HCT116 (cell line): ENCODE measurements around the gene NFIC. TPM values are rescaled to one million over a fixed set of nuclear protein-coding genes. Genes with fewer than 3 reads are reported as not detected.

ENCODE experiments used
- ATAC-seq: fragments of 200-7000 bp; cut with Tn5 transposase; 2 replicates; pipeline ENCODE4 v1.9.1; 2020; ENCODE audit warnings: mild to moderate bottlenecking, moderate library complexity
- BruUV-seq: library from RNA; stranded (reverse); fragments of 400-500 nt; replicated peaks from 2 replicates; lab custom pipeline; 2021; lab: Mats Ljungman, UMichigan
- CTCF ChIA-PET: fragments of 300-600 bp; sonication (Branson Sonifier 250); formaldehyde crosslinking; loops from one replicate; lab custom pipeline; 2021; ENCODE audit warnings: antibody characterized with exemption; lab: Charles Lee
- POLR2A ChIA-PET: fragments of 300-600, 350-600 bp; sonication (Branson Sonifier 250); formaldehyde crosslinking; loops from one replicate; lab custom pipeline; 2021; ENCODE audit warnings: antibody characterized with exemption; lab: Charles Lee
- RAD21 ChIA-PET, 2 experiments: fragments of 300-600 bp; sonication (Branson Sonifier 250); formaldehyde crosslinking; loops; one replicate each; lab custom pipeline; 2023; ENCODE audit warnings: low total read pairs in 2 of 2; ENCODE audit not compliant: uncharacterized antibody in 2 of 2, unreplicated experiment in 2 of 2, low non-redundant PET in 1 of 2; lab: Charles Lee
- DNase-seq: peaks from one replicate; pipeline ENCODE4 v3.0.0-alpha.2; 2010; ENCODE audit warnings: low read depth, low spot score
- H2AFZ ChIP-seq: fragments of 200-600 bp; shearing (Covaris generic), sonication (generic); 2 replicates; pipeline ENCODE4 v1.6.1; 2017; ENCODE audit warnings: low read depth, mixed run types, mixed read lengths, antibody characterized with exemption, low read length; ENCODE audit not compliant: poor library complexity, severe bottlenecking
- H3K27ac ChIP-seq: 2 replicates; pipeline ENCODE4 v1.5.1; 2012; ENCODE audit warnings: low read depth, low read length
- H3K27me3 ChIP-seq: fragments of 200-600 bp; sonication (generic); 2 replicates; pipeline ENCODE4 v1.6.1; 2016; ENCODE audit warnings: mixed run types, low read length, mixed read lengths; ENCODE audit not compliant: insufficient read depth
- H3K36me3 ChIP-seq, 2 experiments: fragments of 200-500 bp in 1 of 2; fragments of 200-600 bp in 1 of 2; sonication (Bioruptor generic) in 1 of 2; sonication (generic) in 1 of 2; 2 replicates each; pipeline versions ENCODE4 v1.5.1 to v1.6.1; 2014 to 2016; ENCODE audit warnings: low read length in 2 of 2, inconsistent platforms in 1 of 2, mixed read lengths in 1 of 2, mixed run types in 1 of 2; ENCODE audit not compliant: insufficient read depth in 2 of 2, control insufficient read depth in 1 of 2
- H3K4me1 ChIP-seq, 2 experiments: fragments of 200-600 bp in 1 of 2; sonication (generic) in 1 of 2; 2 replicates each; pipeline versions ENCODE4 v1.5.1 to v1.6.1; 2012 to 2017; ENCODE audit warnings: low read length in 2 of 2, inconsistent platforms in 1 of 2, mild to moderate bottlenecking in 1 of 2, mixed read lengths in 1 of 2, mixed run types in 1 of 2, moderate library complexity in 1 of 2; ENCODE audit not compliant: insufficient read depth in 2 of 2, control insufficient read depth in 1 of 2
- H3K4me2 ChIP-seq: fragments of 200-600 bp; sonication (generic); 2 replicates; pipeline ENCODE4 v1.6.1; 2017; ENCODE audit warnings: mixed run types, low read length, mixed read lengths
- H3K4me3 ChIP-seq, 2 experiments: fragments of 200-600 bp in 1 of 2; sonication (generic) in 1 of 2; replicated peaks in 1 of 2; 2 replicates each; pipeline ENCODE4 v1.5.1; 2011 to 2016; ENCODE audit warnings: low read length in 2 of 2, control low read depth in 1 of 2, low read depth in 1 of 2, mild to moderate bottlenecking in 1 of 2, mixed read lengths in 1 of 2, mixed run types in 1 of 2
- H3K79me2 ChIP-seq: fragments of 200-600 bp; sonication (generic); 2 replicates; pipeline ENCODE4 v1.6.1; 2017; ENCODE audit warnings: mild to moderate bottlenecking, mixed run types, low read length, moderate library complexity, mixed read lengths; ENCODE audit not compliant: insufficient read depth
- H3K9ac ChIP-seq: fragments of 200-600 bp; sonication (generic); 2 replicates; pipeline ENCODE4 v1.6.1; 2016; ENCODE audit warnings: low read length, mixed read lengths
- H3K9me2 ChIP-seq: fragments of 200-600 bp; sonication (generic), shearing (Covaris generic); 2 replicates; pipeline ENCODE4 v1.6.1; 2017; ENCODE audit warnings: mixed run types, mild to moderate bottlenecking, moderate library complexity; ENCODE audit not compliant: insufficient read depth
- H3K9me3 ChIP-seq, 2 experiments: fragments of 200-500 bp in 1 of 2; fragments of 200-600 bp in 1 of 2; sonication (Bioruptor generic) in 1 of 2; sonication (generic) in 1 of 2; 2 replicates each; pipeline ENCODE4 v1.6.1; 2014 to 2017; ENCODE audit warnings: low read length in 2 of 2, mixed read lengths in 2 of 2, inconsistent platforms in 1 of 2, low read depth in 1 of 2, mild to moderate bottlenecking in 1 of 2, mixed run types in 1 of 2, moderate library complexity in 1 of 2; ENCODE audit not compliant: control insufficient read depth in 1 of 2, insufficient read depth in 1 of 2
- H4K20me1 ChIP-seq: fragments of 200-600 bp; sonication (generic), shearing (Covaris generic); 2 replicates; pipeline ENCODE4 v1.6.1; 2017; ENCODE audit warnings: mixed run types, mild to moderate bottlenecking, moderate library complexity; ENCODE audit not compliant: insufficient read depth
- REST ChIP-seq: IDR thresholded peaks from 2 replicates; pipeline ENCODE4 v1.6.1; 2012; ENCODE audit warnings: low read depth
- SP1 ChIP-seq: IDR thresholded peaks from 2 replicates; pipeline ENCODE4 v1.6.1; 2012; ENCODE audit warnings: low read depth
- ZBTB33 ChIP-seq: IDR thresholded peaks from 2 replicates; pipeline ENCODE4 v1.6.1; 2011; ENCODE audit warnings: mild to moderate bottlenecking, low read length, moderate library complexity; ENCODE audit not compliant: insufficient replicate concordance; ENCODE audit errors: extremely low read depth
- intact Hi-C: fragments of 100-400 bp; cut with micrococcal nuclease; formaldehyde crosslinking; loops from 2 replicates; pipeline ENCODE4 v1.10.0; 2022
- total RNA-seq: library from RNA; stranded (reverse); gene quantifications from one replicate; pipeline ENCODE4 v1.2.1, GENCODE V29; 2021; ENCODE audit not compliant: unreplicated experiment

Gene NFIC
- total RNA-seq, 1 experiment from 2014 or later, result 116 TPM

- Histone ChIP-seq H3K9ac (no peak overlapping the region), H2AFZ (no peak overlapping the region), H3K9me3 (no peaks in the 10 kb centered on the region), H3K9me2 (no peaks in the 10 kb centered on the region), H4K20me1 (no peaks in the 10 kb centered on the region), H3K27me3 (no peaks in the 10 kb centered on the region), H3K4me2 (no peak overlapping the region), H3K4me1 (peaks cover 7 to 10% of the 10 kb centered on the region in 2 experiments), H3K27ac (no peak overlapping the region), H3K36me3 (no peaks in the 10 kb centered on the region), H3K4me3 (no peak overlapping the region), H3K79me2 (no peaks in the 10 kb centered on the region)
- intact Hi-C loops, result no loop called here
- ATAC-seq (no peak), DNase-seq (no peak)
- POLR2A ChIA-PET, result interaction anchor here (0.6 kb wide), 1 partner anchor 20 kb away, joined by 3 read pairs; no protein-coding TSS in a partner anchor
- CTCF ChIA-PET, result no interaction called here
- BruUV-seq, result no TSS peak
- TF ChIP-seq REST (no peak), SP1 (no peak), ZBTB33 (no peak)
- RAD21 ChIA-PET, result no interaction called here
Observed at GRCh38 chr19:3350014-3350663, 16.2 kb upstream of the NFIC start.
